K562 (cell line): ENCODE measurements around the gene TTYH2. TPM values are rescaled to one million over a fixed set of nuclear protein-coding genes. Genes with fewer than 3 reads are reported as not detected.

Source experiments
- BCOR ChIP-seq: fragments of 450-650 bp; IDR thresholded peaks from 2 replicates; pipeline ENCODE4 v1.6.1; 2016
- CEBPB ChIP-seq: fragments of 450-650 bp; IDR thresholded peaks from 2 replicates; pipeline ENCODE4 v1.6.1; 2016; ENCODE audit warnings: missing genetic modification characterization, missing compliant biosample characterization
- GATAD2A ChIP-seq: fragments of 450-650 bp; IDR thresholded peaks from 2 replicates; pipeline ENCODE4 v1.6.1; 2017
- HCFC1 ChIP-seq: IDR thresholded peaks from 2 replicates; pipeline ENCODE4 v1.6.1; 2012; ENCODE audit warnings: low read depth, low read length, improper control_type of control experiment
- HSF4 ChIP-seq: fragments of 250-450 bp; sonication (Bioruptor Pico); IDR thresholded peaks from 2 replicates; pipeline ENCODE4 v2.1.2; 2022; ENCODE audit warnings: mild to moderate bottlenecking, moderate library complexity, borderline replicate concordance
- ILF3 ChIP-seq: fragments of 450-650 bp; IDR thresholded peaks from 2 replicates; pipeline ENCODE4 v1.6.1; 2018; ENCODE audit warnings: antibody characterized with exemption, mild to moderate bottlenecking, moderate library complexity, borderline replicate concordance
- KDM4B ChIP-seq, 2 experiments: fragments of 450-650 bp in 1 of 2; sonication (generic) in 1 of 2; IDR thresholded peaks; 2 replicates each; pipeline ENCODE4 v1.6.1; 2016 to 2017; ENCODE audit warnings: borderline replicate concordance in 2 of 2, antibody characterized with exemption in 1 of 2, low read depth in 1 of 2, mild to moderate bottlenecking in 1 of 2
- KHSRP ChIP-seq: fragments of 450-650 bp; IDR thresholded peaks from 2 replicates; pipeline ENCODE4 v1.6.1; 2017
- MYNN ChIP-seq, 2 experiments: sonication (generic); formaldehyde crosslinking in 1 of 2; IDR thresholded peaks; 2 replicates each; pipeline versions ENCODE4 v1.5.0 to v1.6.1; 2016 to 2020; ENCODE audit warnings: antibody characterized with exemption in 1 of 2, missing genetic modification reagents in 1 of 2
- NFXL1 ChIP-seq: fragments of 450-650 bp; formaldehyde crosslinking; IDR thresholded peaks from 2 replicates; pipeline ENCODE4 v1.4.0; 2021; ENCODE audit warnings: mild to moderate bottlenecking
- NR2C2 ChIP-seq, 2 experiments: fragments of 200-800 bp in 1 of 2; sonication (Bioruptor generic) in 1 of 2; sonication (generic) in 1 of 2; formaldehyde crosslinking in 1 of 2; IDR thresholded peaks; 2 replicates each; pipeline versions ENCODE4 v1.6.1 to v1.8.0; 2016 to 2022; ENCODE audit warnings: mild to moderate bottlenecking in 1 of 2, missing compliant biosample characterization in 1 of 2, missing genetic modification characterization in 1 of 2, missing genetic modification reagents in 1 of 2
- NRF1 ChIP-seq, 2 experiments: fragments of 450-650 bp; IDR thresholded peaks in 1 of 2; conservative IDR thresholded peaks in 1 of 2; 2 replicates each; pipeline ENCODE4 v1.6.1; 2014; ENCODE audit warnings: mild to moderate bottlenecking in 2 of 2
- RB1 ChIP-seq: fragments of 450-650 bp; IDR thresholded peaks from 2 replicates; pipeline ENCODE4 v1.6.1; 2017; ENCODE audit warnings: low read depth, mild to moderate bottlenecking
- SIN3B ChIP-seq: fragments of 450-650 bp; IDR thresholded peaks from 2 replicates; pipeline ENCODE4 v1.6.1; 2017; ENCODE audit warnings: low read depth, mild to moderate bottlenecking, moderate library complexity
- SMARCA5 ChIP-seq: fragments of 450-650 bp; IDR thresholded peaks from 2 replicates; pipeline ENCODE4 v1.6.1; 2016
- SP1 ChIP-seq: sonication (generic); formaldehyde crosslinking; IDR thresholded peaks from 2 replicates; pipeline ENCODE4 v1.8.1; 2022; ENCODE audit warnings: mild to moderate bottlenecking, missing genetic modification reagents
- SPI1 ChIP-seq: IDR thresholded peaks from 2 replicates; pipeline ENCODE4 v1.6.1; 2011; ENCODE audit warnings: low read depth, low read length, control low read depth, borderline replicate concordance
- SREBF2 ChIP-seq: sonication (generic); formaldehyde crosslinking; IDR thresholded peaks from 2 replicates; pipeline ENCODE4 v1.4.0; 2020; ENCODE audit warnings: mild to moderate bottlenecking, missing genetic modification reagents
- SRF ChIP-seq, 2 experiments: fragments of 250-450, 450-650 bp in 1 of 2; sonication (Bioruptor Pico) in 1 of 2; sonication (generic) in 1 of 2; formaldehyde crosslinking; IDR thresholded peaks; 2 replicates each; pipeline versions ENCODE4 v1.5.0 to v1.5.1; 2020 to 2022; ENCODE audit warnings: mild to moderate bottlenecking in 1 of 2, missing genetic modification reagents in 1 of 2
- TBP ChIP-seq: optimal IDR thresholded peaks from 2 replicates; pipeline ENCODE3; 2011; ENCODE audit warnings: low read depth, low read length, improper control_type of control experiment
- ZBTB8A ChIP-seq: fragments of 450-650 bp; IDR thresholded peaks from 2 replicates; pipeline ENCODE4 v1.6.1; 2018; ENCODE audit warnings: mild to moderate bottlenecking, moderate library complexity; ENCODE audit not compliant: partially characterized antibody
- ZNF124 ChIP-seq: sonication (generic); formaldehyde crosslinking; IDR thresholded peaks from 2 replicates; pipeline ENCODE4 v1.8.1; 2022; ENCODE audit warnings: missing genetic modification reagents
- ZNF75A ChIP-seq: fragments of 450-650 bp; formaldehyde crosslinking; IDR thresholded peaks from 2 replicates; pipeline ENCODE4 v1.4.0; 2020; ENCODE audit warnings: mild to moderate bottlenecking
- ZNF778 ChIP-seq: fragments of 450-650 bp; formaldehyde crosslinking; IDR thresholded peaks from 2 replicates; pipeline ENCODE4 v1.4.0; 2020; ENCODE audit warnings: mild to moderate bottlenecking, moderate library complexity
- polyA plus RNA-seq, 8 experiments: library from polyadenylated mRNA; depleted of rRNA in 4 of 8; stranded (reverse) in 5 of 8; unstranded in 3 of 8; fragments of >200 nt; fragmentation: Nextera tagmentation in 2 of 8; fragmentation: Illumina TruSeq in 1 of 8; extraction: Ambion mirVana in 2 of 8; extraction: Trizol in 1 of 8; gene quantifications; 2 replicates each; pipeline versions ENCODE4 v1.2.1 to v1.2.3, GENCODE V29; 2011 to 2014; ENCODE audit warnings: inconsistent platforms in 1 of 8, missing spikeins in 1 of 8
- total RNA-seq, 7 experiments: library from RNA; depleted of rRNA in 6 of 7; stranded (reverse); fragments of >200 nt in 6 of 7; fragmentation: Illumina TruSeq in 2 of 7; extraction: Trizol in 2 of 7; gene quantifications; 2 replicates each; pipeline versions ENCODE4 v1.2.1 to v1.2.3, GENCODE V29; 2011 to 2021; ENCODE audit warnings: low replicate concordance in 1 of 7
- TF ChIP-seq, protein P1 (sequence below): fragments of 450-650 bp; formaldehyde crosslinking; IDR thresholded peaks from 2 replicates; pipeline ENCODE4 v1.4.0; 2020; ENCODE audit warnings: mild to moderate bottlenecking, moderate library complexity
- TF ChIP-seq, protein P2 (sequence below): fragments of 250-450 bp; sonication (Bioruptor Pico); IDR thresholded peaks from 2 replicates; pipeline ENCODE4 v1.9.0; 2021; ENCODE audit warnings: mild to moderate bottlenecking, inconsistent platforms

TTYH2 gene
- total and polyA plus RNA-seq, 9 of the 15 experiments (the other 6 are each of a cell fraction or from before 2014, with no cell fraction given), result 0.03 to 2.0 (median 0.91) TPM

- TF ChIP-seq, protein P1, sequence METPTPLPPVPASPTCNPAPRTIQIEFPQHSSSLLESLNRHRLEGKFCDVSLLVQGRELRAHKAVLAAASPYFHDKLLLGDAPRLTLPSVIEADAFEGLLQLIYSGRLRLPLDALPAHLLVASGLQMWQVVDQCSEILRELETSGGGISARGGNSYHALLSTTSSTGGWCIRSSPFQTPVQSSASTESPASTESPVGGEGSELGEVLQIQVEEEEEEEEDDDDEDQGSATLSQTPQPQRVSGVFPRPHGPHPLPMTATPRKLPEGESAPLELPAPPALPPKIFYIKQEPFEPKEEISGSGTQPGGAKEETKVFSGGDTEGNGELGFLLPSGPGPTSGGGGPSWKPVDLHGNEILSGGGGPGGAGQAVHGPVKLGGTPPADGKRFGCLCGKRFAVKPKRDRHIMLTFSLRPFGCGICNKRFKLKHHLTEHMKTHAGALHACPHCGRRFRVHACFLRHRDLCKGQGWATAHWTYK (CRISPR knock-in tag), result no peak
- TF ChIP-seq RB1, result peak; percentile 50; the same call in 1 of the 2 replicates
- TF ChIP-seq ILF3, result no peak
- TF ChIP-seq SP1 (CRISPR knock-in tag), result peak; percentile 10; the same call in 1 of the 2 replicates
- peak; percentile 93 for TF ChIP-seq CEBPB (tag)
- no peak for TF ChIP-seq ZNF75A (CRISPR knock-in tag)
- TF ChIP-seq KHSRP, result no peak
- no peak for TF ChIP-seq ZNF124 (CRISPR knock-in tag)
- TF ChIP-seq KDM4B (IDR thresholded peaks at IDR 0.05; ENCODE audit: borderline replicate concordance in 2 of 2, low read depth in 1 of 2), result no peak
- TF ChIP-seq TBP, result no peak
- no peak for TF ChIP-seq SREBF2
- no peak for TF ChIP-seq NR2C2 (CRISPR knock-in tag; IDR thresholded peaks at IDR 0.05)
- TF ChIP-seq NR2C2 (tag; IDR thresholded peaks at IDR 0.05), result no peak
- TF ChIP-seq SRF (CRISPR knock-in tag; IDR thresholded peaks at IDR 0.05), result peak in 1 of 2 experiments; percentile 33; a peak in 1 of 4 replicates
- peak; percentile 99 for TF ChIP-seq ZBTB8A
- 0 out of 2 replicates have a peak, but pooled peaks have one; percentile 50 for TF ChIP-seq SMARCA5
- peak; percentile 84 for TF ChIP-seq SPI1
- no peak for TF ChIP-seq HCFC1
- peak; percentile 50 to 58 for TF ChIP-seq NRF1 (conservative IDR thresholded peaks at IDR 0.05 in 1 of 2, IDR thresholded peaks at IDR 0.05 in 1 of 2)
- TF ChIP-seq, protein P2, sequence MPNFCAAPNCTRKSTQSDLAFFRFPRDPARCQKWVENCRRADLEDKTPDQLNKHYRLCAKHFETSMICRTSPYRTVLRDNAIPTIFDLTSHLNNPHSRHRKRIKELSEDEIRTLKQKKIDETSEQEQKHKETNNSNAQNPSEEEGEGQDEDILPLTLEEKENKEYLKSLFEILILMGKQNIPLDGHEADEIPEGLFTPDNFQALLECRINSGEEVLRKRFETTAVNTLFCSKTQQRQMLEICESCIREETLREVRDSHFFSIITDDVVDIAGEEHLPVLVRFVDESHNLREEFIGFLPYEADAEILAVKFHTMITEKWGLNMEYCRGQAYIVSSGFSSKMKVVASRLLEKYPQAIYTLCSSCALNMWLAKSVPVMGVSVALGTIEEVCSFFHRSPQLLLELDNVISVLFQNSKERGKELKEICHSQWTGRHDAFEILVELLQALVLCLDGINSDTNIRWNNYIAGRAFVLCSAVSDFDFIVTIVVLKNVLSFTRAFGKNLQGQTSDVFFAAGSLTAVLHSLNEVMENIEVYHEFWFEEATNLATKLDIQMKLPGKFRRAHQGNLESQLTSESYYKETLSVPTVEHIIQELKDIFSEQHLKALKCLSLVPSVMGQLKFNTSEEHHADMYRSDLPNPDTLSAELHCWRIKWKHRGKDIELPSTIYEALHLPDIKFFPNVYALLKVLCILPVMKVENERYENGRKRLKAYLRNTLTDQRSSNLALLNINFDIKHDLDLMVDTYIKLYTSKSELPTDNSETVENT (CRISPR knock-in tag), result peak; percentile 24; the same call in 1 of the 2 replicates
- TF ChIP-seq HSF4 (CRISPR knock-in tag), result no peak
- TF ChIP-seq GATAD2A, result no peak
- TF ChIP-seq SIN3B, result no peak
- TF ChIP-seq MYNN (IDR thresholded peaks at IDR 0.05), result 0 out of 2 replicates have a peak, but pooled peaks have one; percentile 11
- TF ChIP-seq MYNN (CRISPR knock-in tag; IDR thresholded peaks at IDR 0.05), result no peak
- TF ChIP-seq NFXL1 (CRISPR knock-in tag), result no peak
- no peak for TF ChIP-seq ZNF778
- no peak for TF ChIP-seq BCOR
These were observed at the start of gene TTYH2 (continued) for GRCh38 chr17:74212913-74213791.
